Forelimb muscle (tissue), 1 donor: ENCODE results near the gene IGFBP5. TPM values are rescaled to one million over a fixed set of nuclear protein-coding genes. Genes with fewer than 3 reads are reported as not detected.

Experiments
- DNase-seq: peaks from one replicate; pipeline ENCODE4 v3.0.0-alpha.2; 2013; ENCODE audit warnings: low read depth
- polyA plus RNA-seq: library from polyadenylated mRNA; unstranded; fragments of 120-200 nt; gene quantifications from one replicate; pipeline ENCODE4 v1.2.1, GENCODE V29; 2013; ENCODE audit not compliant: insufficient read length

The IGFBP5 gene
- polyA plus RNA-seq, 1 donor: 468 TPM

- no peak for DNase-seq
These were observed 30.1 kb downstream of the IGFBP5 start for GRCh38 chr2:216665242-216665641.

GRCh38 chr2:216664593-216665034 is 30.7 kb downstream of the IGFBP5 start:
- DNase-seq: no peak

- DNase-seq: no peak
These were observed 31.5 kb downstream of the IGFBP5 start for GRCh38 chr2:216663846-216664245.

DNA sequence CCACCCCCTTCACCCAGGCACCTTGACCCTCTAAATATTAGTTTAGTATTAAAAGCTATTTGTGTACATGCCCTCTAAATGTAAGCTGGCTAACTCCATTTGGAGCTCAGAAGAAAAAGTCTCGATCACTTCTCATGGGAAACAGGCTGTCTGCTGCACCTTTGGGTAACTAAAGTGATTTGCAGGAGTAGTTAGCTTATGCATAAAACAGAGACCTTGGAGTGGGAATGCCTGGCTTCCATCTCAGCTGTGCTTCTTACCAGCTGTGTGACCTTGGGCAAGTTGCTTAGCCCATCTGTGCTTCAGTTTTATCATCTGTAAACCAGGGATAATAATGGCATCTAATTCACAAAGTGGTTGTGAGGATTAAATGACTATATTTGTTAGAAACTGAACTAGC is 32.2 kb downstream of the IGFBP5 start:
- DNase-seq: no peak

- DNase-seq: no peak
These were observed 33.5 kb downstream of the IGFBP5 start for GRCh38 chr2:216661639-216662375.

- DNase-seq: no peak
These were observed 34.3 kb downstream of the IGFBP5 start for GRCh38 chr2:216661051-216661450.

DNA sequence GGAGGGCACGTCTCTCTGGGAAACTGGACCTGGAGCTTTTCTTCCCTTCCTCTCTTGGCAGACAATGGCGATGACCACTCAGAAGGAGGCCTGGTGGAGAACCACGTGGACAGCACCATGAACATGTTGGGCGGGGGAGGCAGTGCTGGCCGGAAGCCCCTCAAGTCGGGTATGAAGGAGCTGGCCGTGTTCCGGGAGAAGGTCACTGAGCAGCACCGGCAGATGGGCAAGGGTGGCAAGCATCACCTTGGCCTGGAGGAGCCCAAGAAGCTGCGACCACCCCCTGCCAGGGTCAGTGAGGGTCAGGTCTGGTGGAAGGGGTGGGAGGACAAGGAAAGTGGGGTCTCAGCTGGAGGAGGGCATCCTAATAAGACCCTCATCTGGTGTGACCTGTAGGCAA is 34.9 kb downstream of the IGFBP5 start:
- no peak for DNase-seq

GRCh38 chr2:216659276-216659675 is 36.1 kb downstream of the IGFBP5 start:
- no peak for DNase-seq

DNA sequence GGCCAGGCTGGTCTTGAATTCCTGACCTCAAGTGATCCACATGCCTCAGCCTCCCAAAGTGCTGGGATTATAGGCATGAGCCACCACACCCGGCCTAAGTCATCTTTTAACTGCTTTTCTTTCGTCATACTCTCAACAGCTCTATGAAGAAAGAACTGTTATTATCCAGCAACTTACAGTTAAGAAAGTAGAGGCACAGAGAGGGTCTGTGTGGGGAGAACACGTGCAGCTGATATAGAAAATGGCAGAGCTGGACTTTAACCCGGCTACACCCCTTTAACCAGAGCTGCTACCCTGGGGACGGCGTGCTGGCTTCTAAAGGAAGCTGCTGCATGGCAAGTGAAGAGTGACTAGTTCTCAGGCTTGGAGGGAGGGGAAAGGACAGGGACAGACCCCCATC is 36.6 kb downstream of the IGFBP5 start:
- no peak for DNase-seq

DNA sequence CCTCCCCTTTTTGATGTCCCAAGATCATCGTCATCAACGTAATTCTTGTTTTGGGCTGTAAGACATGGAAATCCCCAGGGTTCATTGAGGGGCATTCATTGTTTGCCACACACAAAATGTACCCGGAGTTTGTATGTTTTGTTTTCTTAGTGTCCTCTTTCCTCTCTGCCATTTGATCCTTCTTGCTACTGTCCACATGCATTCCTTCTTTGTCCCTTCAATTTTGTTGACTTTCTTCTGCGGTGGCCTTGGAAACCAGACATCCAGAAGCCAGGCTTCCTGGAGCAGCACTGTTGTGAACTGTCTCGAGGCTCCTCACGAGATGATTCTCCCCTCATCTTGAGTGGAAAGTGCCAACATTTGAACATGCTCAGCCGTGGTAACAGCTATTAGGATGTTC is 37.4 kb downstream of the IGFBP5 start:
- no peak for DNase-seq

DNA sequence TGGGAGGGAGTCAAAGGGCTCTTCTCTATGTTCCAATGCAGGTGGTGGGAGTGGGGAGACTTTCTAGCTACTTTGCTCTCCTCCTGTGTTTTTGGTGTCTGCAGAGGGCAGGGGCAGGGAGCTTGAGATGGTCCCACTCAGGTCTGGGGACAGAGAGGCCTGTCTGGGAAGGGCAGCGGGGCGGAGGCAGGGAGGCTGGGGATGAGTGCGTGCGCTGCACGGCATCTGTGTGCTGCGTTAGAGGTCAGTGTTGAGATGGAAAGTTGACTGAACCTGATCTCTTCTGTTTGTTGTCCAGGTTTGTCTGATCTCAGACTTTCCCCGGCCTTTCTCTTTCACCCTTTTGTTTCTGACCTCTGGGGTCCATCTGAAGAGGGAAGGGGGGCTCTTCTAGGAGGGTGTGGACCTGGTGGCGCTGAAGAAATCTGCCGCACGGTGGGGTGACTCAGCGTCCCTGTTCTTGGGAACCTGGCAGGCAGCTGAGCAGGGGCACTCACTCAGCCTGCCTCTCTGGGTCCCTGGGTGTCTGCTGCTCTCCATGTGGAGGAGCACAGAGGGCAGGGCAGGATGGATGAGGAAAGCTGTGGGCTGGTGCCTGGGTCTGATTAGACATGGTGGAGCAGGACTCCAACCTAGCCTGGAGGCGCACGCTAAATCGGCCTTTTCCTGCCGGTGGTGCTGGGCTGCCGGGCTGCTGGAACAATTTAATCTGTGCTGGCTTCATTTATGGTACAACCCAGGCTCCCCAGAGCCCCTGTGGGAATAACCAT is 38.1 kb downstream of the IGFBP5 start:
- DNase-seq: no peak

DNA sequence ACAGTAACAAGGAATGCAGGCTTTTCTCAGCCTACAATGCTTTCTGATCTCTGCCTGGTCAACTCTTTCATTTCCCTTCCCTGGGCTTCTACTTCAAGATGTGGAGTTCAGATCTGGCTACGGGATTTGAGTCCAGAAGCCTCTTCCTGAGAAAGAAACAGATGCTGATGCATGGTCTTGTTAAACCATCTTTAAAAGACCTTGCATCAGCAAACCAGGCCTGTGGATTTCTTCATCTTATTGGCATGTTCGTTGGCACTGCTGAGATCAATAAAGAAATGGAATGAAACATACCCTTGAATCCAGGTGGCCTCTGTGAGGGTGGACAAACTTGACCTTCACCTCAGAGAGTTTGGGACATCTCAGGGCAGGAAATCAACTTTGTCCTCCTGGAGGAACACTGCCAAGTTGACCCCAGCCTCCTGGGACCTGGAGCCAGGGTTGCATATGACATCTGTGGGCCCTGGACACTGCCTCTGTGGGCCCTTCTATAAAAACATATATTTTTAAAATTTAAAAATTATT is 40.8 kb downstream of the IGFBP5 start:
- DNase-seq: no peak

- no peak for DNase-seq
These were observed 41.4 kb downstream of the IGFBP5 start for GRCh38 chr2:216653931-216654365.

- DNase-seq: no peak
These were observed 42.1 kb downstream of the IGFBP5 start for GRCh38 chr2:216653093-216653799.

GRCh38 chr2:216652566-216652965 is 42.8 kb downstream of the IGFBP5 start:
- DNase-seq: no peak

- DNase-seq: no peak
These were observed 43.9 kb downstream of the IGFBP5 start for GRCh38 chr2:216651351-216651881.

DNA sequence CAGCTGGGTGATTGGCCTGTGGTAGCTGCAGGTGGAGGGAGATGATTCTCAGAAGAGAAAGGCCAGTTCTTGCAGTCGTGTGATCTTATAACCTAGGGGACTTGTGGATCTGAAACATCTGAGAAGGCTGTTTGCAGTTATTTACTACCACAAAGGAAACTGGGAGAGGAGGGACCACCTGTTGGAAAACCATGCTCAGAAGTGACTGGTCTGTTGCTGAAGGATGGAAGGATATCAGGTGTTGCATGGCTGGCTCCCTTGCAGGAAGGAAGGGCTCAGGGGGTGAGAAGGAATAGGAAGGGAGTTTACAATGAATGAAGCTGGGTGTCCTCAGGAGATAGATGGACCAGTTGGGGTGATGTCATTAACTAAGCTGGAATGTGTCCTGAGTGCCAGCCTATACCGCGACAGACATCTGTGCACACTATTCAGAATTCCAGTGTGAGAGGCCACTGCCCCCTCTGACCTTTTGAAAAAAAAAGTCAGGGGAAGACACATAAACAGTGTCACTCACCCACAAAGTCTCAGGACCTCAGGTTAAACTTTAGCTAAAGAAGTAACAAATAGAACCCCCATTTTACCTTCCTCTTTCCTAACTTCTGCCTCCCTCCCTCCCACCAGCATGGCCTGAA is 44.6 kb downstream of the IGFBP5 start:
- DNase-seq: no peak

- DNase-seq: no peak
These were observed 45.8 kb downstream of the IGFBP5 start for GRCh38 chr2:216649574-216649973.

DNA sequence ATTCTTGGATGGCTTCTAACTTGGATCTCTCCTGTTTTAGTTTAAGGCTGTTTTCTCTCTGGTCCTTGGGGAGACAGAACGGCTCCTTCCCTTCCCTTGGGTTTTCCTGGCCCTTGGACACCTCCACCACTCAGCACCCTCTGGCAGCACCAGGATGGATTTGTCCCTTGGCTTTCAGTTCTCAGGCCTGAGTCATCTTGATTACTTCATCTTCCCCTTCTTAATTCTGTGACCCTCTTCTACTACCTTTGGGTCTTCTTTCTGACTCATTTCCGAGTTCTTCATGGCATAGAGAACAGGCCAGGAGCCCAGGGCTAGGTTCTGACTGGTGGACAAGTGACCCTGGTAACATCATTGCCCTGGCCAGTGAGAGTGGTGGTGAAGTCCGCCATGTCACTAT is 47.2 kb downstream of the IGFBP5 start:
- DNase-seq: no peak

GRCh38 chr2:216646116-216646515 is 49.2 kb downstream of the IGFBP5 start:
- no peak for DNase-seq

GRCh38 chr2:216645636-216645950 is 49.8 kb downstream of the IGFBP5 start:
- no peak for DNase-seq
